Middle frontal gyrus (tissue), 1 donor: ENCODE measurements around the gene TRPC4AP.
"Not testable (repeated sequence)": the region's sequence is repeated elsewhere in the genome, so short reads cannot be mapped to it uniquely, and the experiment has no call there.

ENCODE experiments used
- DNase-seq: peaks from one replicate; pipeline ENCODE4 v3.0.0-alpha.2; 2015; ENCODE audit warnings: low spot score; ENCODE audit errors: extremely low spot score

TRPC4AP gene

GRCh38 chr20:35060168-35060567, 32.4 kb downstream of the TRPC4AP start:
- no peak for DNase-seq

- DNase-seq: no peak
Observed at GRCh38 chr20:35059612-35060011, 33.0 kb downstream of the TRPC4AP start.

GRCh38 chr20:35059110-35059509, 33.5 kb downstream of the TRPC4AP start:
- no peak for DNase-seq

DNA sequence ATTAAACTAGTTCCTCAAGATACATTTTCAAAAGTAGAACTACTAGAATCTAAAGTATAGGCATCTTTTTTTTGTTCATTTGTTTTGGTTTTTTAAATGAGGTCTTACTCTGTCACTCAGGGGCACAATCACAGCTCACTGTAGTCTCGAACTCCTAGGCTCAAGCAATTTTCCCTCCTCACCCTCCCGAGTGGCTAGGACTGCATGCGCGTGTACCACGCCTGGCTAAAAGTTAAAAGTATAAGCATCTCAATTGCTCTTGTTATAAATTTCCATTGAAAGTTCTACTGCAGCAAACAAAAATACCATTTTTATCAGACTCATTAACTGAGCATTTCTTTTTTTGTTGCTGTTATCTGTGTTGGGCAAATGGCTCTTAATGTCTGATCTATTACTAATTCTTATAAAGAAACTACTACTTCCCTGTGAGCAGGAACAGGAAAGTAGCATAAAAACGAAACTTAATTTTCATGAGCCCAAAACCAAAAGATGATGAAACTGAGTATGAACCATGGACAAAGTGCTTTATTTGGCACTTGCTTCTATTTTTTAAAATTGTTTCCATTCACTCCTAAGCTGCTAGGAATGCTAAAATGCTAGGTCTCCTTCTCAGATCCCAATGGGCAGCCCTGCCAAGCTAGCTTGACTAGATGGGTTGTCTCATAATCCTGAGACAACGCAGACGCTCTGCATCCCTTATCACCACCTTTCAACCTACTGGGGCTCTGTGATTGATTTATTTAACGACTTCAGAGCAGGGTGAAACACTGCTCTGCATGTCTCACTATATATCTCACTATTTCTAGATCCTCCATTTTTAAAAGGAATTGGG, 36.9 kb downstream of the TRPC4AP start:
- no peak for DNase-seq

- DNase-seq: no peak
Observed at GRCh38 chr20:35054814-35055213, 37.8 kb downstream of the TRPC4AP start.

DNA sequence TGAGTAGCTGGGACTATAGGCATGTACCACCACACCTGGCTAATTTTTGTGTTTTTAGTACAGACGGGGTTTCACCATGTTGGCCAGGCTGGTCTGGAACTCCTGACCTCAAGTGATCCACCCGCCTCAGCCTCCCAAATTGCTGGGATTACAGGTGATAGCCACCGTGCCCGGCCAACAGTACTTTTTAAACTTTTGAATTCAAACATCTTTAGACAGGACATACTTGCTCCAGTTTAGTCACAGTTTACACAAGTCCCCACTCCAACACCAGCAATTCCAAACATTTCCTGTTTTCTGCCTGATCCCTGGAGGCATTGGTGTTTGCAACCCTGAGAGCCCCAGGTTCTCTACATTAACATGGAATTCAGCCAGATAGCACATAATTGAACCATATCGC, 40.0 kb downstream of the TRPC4AP start:
- DNase-seq: not testable (repeated sequence)

- DNase-seq: no peak
Observed at GRCh38 chr20:35049776-35050352, 42.7 kb downstream of the TRPC4AP start.

GRCh38 chr20:35048739-35049138, 43.9 kb downstream of the TRPC4AP start:
- peak; percentile 74 for DNase-seq

GRCh38 chr20:35042268-35042667, 50.3 kb downstream of the TRPC4AP start:
- DNase-seq: no peak

- DNase-seq: no peak
Observed at GRCh38 chr20:35040646-35041045, 52.0 kb downstream of the TRPC4AP start.

DNA sequence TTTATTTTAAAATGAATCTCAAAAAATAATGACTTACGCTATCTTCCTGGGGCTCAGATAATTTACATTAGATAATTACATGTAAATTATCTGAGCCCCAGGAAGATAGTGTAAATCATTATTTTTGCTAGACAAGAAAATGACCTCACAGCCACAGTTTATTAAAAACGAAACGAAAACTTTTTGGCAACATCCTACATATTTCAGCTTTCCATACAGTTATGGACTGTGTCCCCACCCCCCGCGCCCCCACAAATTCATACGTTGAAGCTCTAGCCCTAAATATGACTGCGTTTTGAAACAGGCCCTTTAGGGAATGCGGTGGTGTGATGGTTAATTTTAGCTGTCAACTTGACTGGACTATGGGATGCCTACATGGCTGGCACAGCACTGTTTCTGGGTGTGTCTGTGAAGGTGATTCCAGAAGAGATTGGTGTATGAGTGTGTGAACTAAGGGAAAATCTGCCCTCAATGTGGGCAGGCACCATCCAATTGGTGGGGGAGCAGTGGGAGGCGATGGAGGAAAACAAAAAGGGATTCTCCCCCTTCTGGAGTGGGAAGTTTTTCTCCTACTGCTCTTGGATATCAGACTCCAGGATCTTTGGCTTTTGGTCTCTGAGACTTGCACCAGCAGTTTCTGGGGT, 52.6 kb downstream of the TRPC4AP start:
- no peak for DNase-seq

DNA sequence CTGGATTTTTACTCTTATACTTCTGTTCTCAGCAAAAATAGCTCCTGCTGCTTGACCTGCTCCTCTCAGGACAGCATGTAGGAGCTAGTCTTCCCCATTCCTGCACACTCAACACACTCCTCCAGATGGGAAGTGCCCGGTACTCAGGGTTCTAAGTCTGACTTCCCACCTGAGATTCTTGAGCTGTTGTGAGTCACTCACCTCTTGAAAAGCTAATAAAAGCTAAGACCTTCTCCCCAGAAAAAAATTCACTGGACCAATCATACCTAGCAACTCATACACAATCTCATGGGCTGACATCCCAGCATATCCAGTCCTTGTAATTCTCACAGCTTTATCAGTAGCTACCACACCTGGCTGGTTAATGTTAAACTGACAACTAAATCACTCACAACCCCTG, 53.5 kb downstream of the TRPC4AP start:
- no peak for DNase-seq

- no peak for DNase-seq
Observed at GRCh38 chr20:35034145-35034544, 58.5 kb downstream of the TRPC4AP start.

DNA sequence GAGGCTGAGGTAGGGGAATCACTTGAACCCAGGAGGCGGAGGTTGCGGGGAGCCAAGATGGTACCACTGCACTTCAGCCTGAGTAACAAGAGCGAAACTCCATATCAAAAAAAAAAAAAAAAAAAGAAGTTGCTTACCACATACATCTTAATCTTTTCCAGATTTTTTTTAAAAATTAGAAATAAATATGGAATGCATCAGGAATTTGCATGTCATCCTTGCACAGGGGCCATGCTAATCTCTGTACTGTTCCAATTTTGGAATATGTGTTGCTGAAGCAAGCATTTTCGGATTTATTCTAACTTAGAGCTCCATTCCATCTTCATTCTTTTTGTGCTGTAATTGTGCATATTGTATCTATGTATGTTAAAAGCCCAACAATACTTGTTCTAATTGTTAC, 62.5 kb downstream of the TRPC4AP start:
- no peak for DNase-seq

DNA sequence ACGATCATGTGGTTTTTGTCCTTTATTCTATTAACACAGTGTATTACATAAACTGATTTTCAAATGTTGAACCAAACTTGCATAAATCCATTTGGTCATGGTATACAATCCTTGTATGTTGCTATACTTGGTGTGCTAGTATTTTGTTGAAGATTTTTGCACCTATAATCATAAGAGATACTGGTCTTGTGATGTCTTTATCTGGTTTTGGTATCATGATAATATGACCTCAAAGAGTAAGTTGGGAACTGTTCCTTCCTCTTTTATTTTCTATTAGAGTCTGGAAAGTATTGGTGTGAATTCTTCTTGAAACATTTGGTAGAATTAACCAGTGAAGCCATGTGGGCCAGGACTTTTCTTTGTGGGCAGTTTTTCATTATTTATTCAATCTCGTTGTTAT, 65.3 kb downstream of the TRPC4AP start:
- no peak for DNase-seq

DNA sequence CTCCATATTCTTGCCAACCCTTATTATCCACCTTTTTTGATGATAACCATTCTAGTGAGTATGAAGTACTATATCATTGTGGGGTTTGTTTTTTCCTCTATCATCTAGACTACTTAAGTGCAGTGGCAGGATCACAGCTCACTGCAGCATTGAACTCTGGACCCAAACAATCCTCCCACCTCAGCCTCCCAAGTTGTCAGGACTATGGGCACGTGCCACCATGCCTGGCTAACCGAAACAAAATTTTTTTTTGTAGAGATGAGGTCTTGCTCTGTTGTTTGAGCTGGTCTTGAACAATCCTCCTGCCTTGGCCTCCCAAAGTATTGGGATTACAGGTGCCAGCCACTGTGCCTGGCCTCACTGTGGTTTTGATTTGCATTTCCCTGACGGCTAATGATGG, 67.5 kb downstream of the TRPC4AP start:
- no peak for DNase-seq

- DNase-seq: no peak
Observed at GRCh38 chr20:35023624-35024023, 69.0 kb downstream of the TRPC4AP start.

DNA sequence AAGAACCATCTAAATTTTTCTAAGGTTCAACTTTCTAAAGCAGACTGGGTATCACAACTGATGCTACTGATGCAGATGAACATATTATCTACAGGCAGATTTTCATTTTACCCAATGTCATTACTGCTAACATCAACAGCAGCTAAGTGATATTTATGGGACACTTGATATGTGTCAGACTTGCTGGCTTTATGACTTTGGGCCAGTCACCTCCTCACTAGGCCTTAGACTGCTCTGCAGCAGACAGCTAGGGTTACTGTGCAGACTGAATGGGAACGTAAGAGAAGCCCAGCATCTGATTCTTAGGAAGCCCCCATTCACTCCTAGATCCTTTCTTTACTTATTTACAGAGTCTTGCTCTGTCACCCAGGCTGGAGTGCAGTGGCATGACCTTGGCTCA, 70.8 kb downstream of the TRPC4AP start:
- no peak for DNase-seq

GRCh38 chr20:35021063-35021462, 71.5 kb downstream of the TRPC4AP start:
- DNase-seq: no peak

DNA sequence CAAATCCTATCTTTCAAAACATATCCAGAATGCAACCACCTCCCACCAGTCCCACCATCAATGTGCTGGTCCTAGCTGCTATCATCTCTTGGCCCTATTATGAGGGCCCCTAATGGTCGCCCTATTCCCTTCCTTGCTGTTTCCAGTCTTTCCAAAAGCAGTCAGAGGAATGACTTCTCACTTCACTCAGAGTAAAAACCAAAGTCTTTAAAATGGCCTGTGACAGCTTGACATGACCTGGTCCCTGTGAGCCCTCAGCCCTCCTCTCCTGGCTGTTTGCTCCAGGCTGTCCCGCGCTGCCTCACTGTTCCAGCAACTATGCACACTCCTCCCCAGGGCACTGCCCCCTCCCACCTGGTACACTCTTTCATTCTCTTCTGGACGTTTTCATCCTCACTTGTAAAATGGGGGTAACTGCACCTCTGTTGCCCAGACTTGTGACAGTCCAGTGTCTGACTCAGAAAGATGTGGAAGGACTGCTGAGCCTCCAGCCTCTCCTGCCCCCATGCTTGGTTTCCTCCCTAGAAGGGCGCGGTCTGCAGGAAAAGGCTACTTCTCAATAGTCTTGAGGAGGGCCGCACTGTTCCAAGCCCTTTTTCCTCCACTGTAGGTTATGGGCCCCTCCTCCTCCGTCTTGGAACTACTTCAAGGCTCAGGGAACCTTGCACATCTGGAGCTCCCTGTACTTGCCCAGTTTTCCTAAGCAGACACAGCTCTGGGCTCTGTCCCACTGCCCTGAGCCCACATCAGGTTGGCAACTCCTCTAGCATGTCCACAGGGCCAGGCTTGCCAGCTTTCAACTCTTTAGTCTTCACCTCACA, 72.3 kb downstream of the TRPC4AP start:
- no peak for DNase-seq

DNA sequence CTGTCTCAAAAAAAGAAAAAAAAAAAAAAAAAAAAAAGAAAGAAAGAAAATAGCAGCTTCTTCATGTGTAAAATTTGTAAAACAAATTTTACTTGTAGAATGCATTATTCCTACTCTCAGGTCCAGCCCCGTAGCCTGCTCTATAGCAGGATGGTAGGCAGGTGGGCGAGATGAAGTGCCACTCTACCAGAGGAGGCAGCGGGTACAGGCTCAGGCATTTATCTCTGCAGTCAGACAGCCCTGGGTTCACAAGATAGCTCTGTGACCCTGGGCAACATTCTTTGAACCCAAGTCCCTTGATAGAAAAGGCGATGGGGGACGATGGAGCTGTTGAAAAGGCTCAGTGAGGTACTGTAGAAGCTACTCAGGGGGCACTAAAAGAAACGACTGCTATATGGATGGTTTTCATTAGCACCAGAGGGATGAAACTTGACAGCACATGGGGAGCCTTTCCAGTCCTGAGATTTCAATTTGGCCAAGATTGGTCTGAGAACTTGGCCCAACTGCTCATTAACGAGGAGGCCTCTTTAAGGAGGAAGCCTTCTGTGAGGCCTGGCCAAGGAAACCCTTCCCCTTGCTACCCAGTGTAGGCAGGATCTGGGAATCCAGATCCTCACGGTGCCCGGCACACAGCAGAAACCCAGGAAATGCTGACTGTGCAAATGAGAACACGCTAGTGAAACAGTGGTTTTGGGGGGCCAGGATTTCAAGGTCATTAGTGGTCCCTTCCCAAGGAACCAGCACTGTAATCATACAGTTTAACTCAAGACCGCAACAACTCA, 73.8 kb downstream of the TRPC4AP start:
- no peak for DNase-seq
